GM12872 (cell line): ENCODE results near the gene SFTPD.

Experiments
- CTCF ChIP-seq: IDR thresholded peaks from 3 replicates; pipeline ENCODE4 v1.5.1; 2011; ENCODE audit warnings: low read depth, mild to moderate bottlenecking, low read length, moderate library complexity; ENCODE audit not compliant: insufficient read depth

SFTPD gene

GRCh38 chr10:79948976-79949722 lies at the start of gene SFTPD:
TSS of gene SFTPD (minus strand) at chr10:79949105. CDS start at chr10:79946659, 2,446 bp downstream.
- TF ChIP-seq CTCF = no peak

GRCh38 chr10:79995979-79996634 lies 47.2 kb upstream of the SFTPD start:
- TF ChIP-seq CTCF = no peak

- no peak for TF ChIP-seq CTCF
Observed at GRCh38 chr10:79994556-79994955, 45.7 kb upstream of the SFTPD start.

- TF ChIP-seq CTCF = no peak
Observed at GRCh38 chr10:79985481-79986072, 36.7 kb upstream of the SFTPD start.

GRCh38 chr10:79984851-79985250 lies 35.9 kb upstream of the SFTPD start:
- no peak for TF ChIP-seq CTCF

- no peak for TF ChIP-seq CTCF
Observed at GRCh38 chr10:79983286-79983909, 34.5 kb upstream of the SFTPD start.

- no peak for TF ChIP-seq CTCF
Observed at GRCh38 chr10:79982861-79983260, 34.0 kb upstream of the SFTPD start.
